GM19043 (cell line): Measurements from ENCODE around the gene DDX10.

Source experiments
- ATAC-seq: cut with Tn5 transposase; IDR thresholded peaks from one replicate; pipeline ENCODE4 v1.9.1; 2021; ENCODE audit warnings: low read depth; ENCODE audit not compliant: unreplicated experiment

DDX10 gene

DNA sequence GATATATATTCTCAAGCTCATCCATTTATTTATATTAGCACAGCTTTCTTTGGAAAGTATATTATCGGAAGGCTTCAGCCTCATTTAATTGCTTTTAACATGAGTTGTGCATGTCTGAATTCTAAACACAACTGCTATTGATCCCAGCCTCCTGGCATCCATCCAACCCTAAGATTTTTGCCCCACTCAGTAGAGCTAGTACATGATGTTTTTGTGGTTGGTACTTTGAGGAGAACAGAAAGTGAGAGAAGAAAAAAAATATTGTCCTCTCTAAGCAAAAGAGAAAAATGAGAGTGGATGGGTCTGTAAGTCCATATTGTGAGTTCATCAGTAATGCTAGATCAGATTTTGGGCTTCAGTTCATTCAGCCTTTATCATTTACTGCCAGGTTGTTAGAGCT, 198.7 kb downstream of the DDX10 start:
- ATAC-seq = no peak

DNA sequence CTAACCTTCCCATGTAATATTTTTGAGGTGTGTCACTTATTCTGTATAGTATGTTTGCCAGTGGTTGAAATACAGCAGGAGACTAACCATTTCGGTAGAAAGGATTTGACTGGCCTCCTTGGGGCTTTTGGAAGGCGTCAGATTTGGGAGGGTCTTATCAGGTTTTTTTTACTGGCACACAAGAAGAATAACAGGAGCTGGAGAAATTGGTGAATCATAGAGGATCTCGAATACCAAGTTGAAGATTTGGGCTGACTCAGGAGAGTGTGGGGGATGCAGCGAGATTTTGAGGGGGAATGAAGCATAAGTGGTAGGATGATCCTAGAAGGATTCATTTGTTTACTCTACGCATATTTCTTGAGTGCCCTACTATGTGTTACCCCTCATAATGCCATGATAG, 200.5 kb downstream of the DDX10 start:
- ATAC-seq = no peak

DNA sequence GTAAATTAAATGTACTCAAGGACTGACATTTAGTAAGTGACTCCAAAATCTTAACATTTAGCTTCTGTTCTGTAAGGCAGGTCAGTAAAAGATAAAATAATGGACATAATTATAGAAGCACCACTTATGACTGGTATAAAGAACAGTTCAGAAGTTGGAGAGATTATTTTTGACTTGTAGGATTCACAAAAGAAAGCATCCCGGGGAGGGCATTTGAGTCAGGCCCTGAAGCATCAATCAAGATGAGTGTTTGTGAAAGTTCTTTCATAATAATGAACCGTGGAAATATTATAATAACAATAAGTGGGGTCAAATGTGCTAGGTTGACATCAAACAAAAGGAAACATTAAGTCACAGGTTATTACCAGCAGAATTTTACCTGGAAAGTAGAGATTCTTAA, 201.9 kb downstream of the DDX10 start:
- ATAC-seq = no peak

DNA sequence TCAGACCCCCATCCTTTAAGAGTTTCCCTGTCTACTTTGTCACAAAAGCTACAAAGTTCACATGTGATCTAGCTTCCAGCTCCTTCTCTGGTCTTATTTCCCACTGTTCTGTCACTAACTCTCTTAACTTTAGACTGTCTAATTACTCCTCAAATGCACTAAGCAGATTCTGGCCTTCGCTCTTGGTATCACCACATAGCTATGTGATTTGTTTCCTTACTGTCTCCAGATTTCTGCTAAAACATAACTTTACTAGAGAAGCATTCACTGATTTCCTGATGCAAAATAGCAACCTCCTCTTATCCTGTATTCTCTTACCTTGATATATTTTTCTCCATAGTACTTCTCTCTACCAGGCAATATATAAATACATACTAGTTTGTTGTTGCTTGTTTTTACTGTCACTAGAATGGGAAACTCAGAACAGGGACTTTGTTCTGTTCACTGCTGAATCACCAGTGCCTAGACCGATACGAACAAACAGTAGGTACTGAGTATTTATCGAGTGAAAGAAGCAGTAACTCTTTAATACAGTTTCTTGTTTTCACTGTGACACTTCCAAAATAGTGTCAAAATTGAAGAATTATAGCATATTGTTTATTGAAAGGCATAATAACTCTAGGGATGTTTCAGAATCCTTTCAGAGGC, 205.6 kb downstream of the DDX10 start:
- no peak for ATAC-seq

DNA sequence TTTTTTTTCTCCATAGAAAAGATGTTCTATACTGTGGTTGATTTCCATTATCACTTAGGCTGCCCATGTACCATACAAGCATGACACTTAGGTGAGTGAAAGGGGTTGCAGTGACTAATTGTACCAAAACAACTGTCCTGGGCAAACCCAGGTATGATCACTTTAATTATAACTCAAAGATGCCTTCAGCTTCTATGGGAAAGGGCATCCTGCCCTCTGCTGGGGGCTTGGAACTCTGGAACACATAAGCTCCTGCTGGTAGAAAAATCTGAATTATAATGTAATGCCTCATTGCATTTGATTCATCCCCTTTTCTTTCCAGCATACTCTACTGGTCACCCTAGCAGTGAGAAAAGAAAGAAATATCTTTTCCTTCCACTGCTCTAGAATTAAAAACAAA, 206.3 kb downstream of the DDX10 start:
- no peak for ATAC-seq

DNA sequence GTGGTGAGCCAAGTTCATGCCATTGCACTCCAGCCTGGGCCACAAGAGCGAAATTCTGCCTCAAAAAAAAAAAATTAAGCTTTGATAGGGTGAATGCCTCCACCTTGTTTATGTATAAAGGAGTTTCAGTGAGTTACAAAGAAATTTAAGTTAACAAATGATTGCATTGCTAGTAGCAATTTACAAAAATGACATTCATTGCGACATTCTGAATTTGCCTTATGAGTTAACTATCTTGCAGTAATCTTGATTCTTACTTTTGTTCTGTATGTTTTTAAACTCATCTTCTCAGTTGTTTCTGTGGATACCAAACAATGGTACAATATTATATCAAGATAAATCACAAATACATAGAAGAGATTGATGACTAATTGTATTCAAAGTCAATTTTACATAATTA, 207.0 kb downstream of the DDX10 start:
- ATAC-seq = no peak

DNA sequence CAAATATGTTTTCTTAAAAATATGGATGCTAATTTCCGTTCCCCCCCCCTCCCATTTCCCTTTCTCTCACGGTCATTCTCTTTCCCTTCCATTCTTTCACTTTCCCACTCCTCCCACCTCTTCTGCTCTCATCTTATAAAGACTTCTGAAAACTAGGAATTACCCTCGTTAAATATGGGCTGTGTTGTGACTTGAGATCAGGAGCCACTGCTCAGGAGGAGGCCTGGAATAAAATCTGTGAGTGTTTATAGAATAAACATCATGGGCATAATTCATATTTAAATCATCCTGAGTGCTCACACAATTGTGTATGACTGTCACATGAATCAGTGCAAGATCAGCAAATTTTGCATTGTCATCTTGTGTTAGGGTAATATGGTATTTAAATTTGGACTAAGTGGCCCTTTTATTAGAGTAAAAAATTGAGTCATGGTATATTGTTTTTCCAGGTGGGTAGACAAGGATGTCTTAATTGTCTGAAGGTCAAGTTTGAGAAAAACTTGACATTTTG, 208.0 kb downstream of the DDX10 start:
- ATAC-seq = no peak

DNA sequence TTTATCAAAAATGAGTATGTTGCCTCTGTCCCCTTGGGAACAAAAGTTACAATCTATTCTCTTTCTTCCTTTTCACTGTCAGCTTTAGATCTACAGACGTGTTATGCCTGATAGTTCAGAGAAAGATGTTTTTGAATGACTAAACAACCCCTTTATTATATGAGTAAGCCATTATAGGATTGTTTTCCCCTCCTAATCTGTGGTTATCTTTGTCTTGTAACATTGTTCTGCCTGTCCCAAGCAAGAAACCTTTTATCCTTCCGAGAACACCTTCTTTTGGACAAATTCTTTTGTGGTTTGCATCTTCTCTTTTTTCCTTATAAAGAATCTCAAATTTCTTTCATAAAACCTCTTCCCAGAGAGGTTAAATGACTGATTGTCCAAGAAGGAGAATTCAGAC, 208.4 kb downstream of the DDX10 start:
- ATAC-seq = no peak

DNA sequence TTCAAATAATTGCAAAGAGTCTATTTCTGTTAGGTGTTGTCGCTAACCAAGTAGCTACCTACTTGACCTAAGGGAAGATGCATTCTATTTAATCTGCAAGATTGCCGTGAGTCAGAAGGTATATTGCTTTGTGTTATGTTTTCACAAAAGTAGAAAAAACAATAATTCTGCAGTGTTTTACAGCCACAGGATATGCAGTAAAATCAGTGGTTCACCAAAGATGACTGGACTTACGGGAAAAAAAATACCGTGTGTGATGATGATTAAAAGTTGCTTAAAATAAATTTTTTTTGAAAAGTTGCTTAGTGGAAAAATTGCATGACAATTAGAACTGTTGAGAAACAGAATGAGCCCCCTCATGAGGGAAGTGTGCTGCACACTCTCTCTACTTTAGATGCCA, 209.1 kb downstream of the DDX10 start:
- no peak for ATAC-seq

DNA sequence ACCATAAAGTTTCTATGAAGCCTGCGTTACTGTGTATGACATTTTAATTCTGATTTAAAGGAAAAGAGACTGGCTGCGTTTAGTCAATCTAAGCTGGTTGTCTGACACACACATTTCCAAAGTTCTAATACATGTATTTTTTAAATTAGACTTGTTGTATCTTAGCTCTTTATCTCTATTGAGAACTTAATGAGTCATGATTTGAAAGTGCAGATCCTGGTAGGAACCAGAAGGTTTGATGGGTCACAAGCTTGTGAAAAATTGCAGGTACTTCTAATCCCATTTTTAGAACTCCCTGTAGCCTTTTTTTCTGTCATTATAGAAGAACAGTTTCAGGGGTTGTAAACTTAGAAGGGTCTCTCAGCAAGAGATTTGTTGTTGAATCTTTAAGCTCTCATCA, 210.3 kb downstream of the DDX10 start:
- no peak for ATAC-seq

DNA sequence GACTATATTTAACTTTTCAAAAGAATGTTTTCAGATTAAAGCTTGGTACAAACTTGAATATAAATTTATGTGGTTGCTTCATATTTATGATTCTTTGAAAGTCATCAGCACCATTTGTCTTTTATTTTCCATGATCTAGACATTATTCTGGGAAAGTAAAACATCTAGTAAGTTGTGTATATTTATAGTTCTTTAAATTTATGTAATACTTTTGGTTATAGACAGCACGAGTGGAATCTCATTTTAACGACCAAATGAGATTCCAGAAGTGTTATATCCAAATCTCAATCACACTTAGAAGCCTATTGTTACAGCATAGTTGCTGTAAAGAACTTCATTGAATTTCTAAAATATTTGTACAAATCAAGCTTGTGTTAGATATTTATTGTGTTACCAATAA, 212.3 kb downstream of the DDX10 start:
- no peak for ATAC-seq

DNA sequence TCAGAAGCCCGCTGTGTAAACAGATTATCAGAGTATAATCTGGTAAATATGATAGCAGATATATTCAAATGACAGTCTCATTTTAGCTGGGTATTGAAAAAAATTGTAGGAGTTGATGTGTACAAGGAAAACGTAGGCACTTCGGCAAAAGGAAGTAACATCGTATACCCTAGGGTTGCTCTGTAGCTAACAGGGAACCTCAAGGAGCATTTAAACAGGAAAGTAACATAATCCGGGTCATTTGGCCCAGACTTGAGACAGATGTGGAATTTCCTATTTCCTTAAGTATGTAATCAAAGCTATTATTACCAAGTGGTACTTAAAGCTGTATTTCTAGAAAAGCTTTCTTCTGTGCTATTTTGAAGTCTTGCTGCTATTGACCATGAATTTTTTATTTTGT, 215.6 kb downstream of the DDX10 start:
- ATAC-seq = no peak

DNA sequence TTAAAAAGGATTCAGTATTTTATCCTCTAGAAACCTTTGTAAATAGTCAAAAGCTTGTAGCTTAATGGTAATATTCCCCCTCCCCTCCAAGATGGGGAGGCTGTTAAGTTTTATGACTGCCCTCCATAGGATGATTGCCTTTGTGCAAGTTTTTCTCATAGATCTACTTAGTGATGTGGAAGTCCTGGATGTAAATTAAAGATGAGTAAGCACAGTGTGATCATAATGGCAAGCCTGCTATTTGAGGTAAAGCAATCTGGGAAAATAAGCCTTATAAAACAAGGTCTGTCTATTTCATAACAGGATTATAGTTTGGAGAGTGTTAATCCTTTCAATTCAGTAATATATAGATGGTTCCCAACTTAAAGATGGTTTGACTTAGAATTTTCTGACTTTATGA, 216.3 kb downstream of the DDX10 start:
- no peak for ATAC-seq

DNA sequence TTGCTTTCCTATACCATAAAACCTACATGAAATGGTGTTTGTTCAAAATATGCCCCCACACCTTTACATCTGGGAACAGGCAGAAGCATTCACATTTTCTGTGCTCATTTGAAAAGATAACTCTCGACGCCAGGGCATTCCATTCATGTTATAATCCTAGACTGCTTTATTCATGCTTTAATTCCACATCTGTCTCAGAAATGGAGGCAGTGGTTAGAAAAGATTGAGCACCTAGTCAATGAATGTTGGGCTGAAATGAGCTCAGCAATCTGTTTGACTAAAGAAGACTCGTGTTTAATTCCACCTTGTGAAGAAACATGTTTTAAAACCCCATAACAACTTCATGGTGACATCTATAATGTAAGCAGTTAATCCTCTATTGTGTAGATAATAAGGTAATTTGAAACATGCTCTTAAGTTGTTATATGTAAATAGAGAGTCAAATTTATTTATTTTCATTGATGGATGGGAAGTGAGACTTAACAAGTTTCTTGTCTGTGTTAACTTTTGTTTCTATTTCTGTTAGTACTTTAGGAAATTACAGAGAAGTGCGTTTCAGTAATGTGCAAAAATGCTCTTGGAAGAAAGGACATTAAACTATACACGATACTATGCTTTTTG, 217.5 kb downstream of the DDX10 start:
- ATAC-seq = no peak

DNA sequence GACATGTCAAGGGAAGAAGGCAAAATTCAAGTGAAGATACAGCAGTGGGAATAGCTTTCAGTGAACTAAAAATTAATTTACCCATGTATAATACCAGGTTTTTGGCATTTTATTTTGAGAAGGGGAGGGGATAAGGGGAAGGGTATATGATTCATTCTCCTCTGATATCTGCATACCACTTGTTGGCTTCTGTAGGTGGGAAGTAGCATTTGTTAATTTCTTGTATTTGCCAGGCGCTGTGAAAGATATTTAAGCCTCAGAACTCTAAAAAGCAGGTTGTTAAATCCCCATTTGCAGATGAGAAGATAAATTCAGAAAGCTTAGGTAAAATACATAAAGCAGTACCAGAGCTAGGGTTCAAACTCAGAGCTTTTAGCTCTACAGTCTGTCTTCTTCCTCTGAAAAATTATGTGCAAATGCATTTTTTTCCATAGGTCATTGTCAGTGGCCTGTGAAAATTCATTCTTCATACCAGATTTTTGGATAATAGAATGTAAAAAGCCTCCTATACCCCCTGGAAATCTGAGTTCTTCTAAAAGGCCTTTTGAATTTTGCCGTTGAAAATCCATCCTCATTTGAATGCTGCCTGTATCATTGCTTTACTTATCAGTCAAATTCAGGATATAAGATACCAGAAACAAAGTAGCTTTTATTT, 221.3 kb downstream of the DDX10 start:
- no peak for ATAC-seq

DNA sequence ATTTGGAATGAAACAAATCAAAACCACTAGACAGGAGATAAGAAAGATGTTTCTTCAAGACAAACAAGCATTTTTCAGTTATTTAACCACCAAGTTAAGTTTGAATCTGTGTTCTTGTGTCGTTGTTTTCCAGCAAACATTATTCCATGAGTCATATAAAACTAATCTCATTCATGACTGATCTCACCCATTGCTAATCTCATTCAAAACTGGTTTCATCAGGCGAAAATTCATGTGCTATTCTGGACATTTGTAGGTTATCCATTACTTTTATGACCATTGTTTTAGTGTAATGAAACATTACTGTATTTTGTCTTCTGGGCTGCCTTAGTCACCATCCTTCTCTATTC, 221.8 kb downstream of the DDX10 start:
- no peak for ATAC-seq

DNA sequence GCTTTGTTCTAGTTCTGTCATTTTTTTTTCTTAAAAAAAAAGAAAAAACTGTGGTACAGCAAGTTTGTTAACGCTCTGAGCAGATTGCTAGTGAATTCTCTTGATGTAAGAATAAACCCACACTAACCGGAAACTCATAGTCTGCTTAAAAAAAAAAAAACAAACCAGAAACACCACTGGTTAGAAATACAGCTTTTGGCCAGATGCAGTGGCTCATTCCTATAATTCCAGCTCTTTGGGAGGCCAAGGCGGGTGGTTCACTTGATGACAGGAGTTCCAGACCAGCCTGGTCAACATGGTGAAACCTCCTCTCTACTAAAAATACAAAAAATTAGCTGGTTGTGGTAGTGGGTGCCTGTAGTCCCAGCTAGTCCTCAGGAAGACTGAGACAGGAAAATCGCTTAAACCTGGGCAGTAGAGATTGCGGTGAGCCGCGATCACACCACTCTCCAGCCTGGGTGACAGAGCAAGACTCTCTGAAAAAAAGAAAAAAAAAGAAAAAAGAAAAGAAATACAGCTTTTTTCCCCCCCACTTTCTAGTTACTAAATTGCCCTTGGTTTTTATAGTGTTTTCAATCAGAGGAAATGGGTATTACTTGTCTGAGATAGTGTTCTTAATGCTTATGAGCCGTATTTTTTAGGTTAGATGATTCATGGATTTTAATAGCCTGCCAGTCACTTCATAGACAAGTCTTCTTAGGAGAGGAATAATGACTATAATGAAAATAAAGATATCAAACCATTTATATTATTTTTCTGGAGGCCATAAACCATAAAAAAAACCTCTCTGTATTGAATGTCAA, 222.8 kb downstream of the DDX10 start:
- no peak for ATAC-seq

DNA sequence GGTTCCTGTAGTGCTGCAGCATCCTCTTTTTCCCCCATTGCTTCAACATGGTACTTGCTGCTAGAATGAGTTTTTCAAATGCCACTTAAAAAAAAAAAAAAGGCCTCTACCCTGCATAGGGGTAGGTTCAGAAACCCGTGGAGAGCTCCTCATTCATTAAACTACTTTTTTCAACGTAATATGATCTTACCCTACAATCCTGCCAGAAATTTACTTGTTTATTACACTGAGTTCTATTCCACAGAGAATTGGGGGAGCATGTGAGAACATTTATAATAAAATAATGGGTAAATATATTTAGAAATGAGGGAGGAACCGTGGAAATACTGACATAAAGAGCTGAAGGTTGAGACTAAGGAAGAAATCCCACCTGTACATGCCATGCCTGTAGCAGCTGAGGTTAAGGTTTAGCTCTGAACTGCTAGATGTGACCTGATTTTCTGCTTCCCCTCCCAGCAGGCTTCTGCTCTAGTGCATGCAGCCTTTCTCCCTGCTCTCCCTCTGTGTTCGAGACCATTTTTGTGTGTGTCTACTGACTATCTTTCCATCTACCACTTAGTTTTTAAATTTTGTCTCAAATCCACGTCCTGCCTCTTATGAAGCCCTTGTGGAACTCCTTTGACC, 225.7 kb downstream of the DDX10 start:
- no peak for ATAC-seq

DNA sequence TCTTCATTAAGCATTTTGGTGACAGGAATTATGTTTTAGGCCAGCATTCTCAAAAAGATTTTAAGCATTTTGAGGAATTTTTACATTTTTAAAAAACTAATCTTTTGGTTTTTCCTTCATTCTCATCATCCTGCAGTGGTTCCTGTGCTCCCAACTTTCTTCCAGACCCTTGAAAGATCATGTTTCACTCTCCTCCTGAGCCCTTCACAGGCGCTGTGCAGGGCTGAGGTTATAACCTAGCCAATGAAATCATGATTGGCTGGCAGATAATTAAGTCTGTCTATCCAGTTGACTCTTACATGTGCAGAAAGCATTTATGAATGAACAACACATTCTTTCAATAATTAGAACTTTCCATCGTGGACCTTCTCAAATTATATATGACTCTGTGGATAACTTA, 226.3 kb downstream of the DDX10 start:
- no peak for ATAC-seq

DNA sequence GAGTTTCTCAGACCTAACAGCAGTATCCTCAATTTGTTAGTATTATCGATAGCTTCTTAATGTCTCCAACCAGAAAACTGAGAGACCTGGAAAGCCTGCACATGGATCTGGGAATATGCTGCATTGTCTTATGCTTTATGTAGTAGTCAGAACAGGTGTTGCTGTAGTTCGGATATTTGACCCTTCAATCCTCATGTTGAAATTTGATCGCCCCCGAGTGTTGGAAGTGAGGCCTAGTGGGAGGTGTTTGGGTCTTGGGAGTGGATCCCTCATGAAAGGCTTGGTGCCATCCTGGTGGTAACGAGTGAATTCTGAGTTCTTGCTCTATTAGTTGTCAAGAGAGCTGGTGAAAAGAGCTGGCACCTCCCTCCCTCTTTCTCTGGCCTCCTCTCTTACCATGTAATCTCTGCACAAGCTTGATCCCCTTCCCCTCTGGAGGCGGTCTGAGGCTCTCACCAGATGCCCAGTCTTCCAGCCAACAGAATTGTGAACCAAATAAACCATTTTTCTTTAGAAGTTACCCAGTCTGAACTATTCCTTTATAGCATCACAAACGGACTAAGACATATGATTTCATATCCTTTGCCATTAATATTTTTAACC, 227.1 kb downstream of the DDX10 start:
- ATAC-seq = no peak
